ENCODE data around the gene PLB1.
"Not testable (repeated sequence)": the region's sequence is repeated elsewhere in the genome, so short reads cannot be mapped to it uniquely, and the experiment has no call there.

The PLB1 gene

GRCh38 chr2:28465148-28465885, 30.5 kb upstream of the PLB1 start:
- no peak for DNase-seq

- no peak for DNase-seq
Measured at GRCh38 chr2:28469304-28469703, 26.6 kb upstream of the PLB1 start.

GRCh38 chr2:28469947-28470535, 25.8 kb upstream of the PLB1 start:
- DNase-seq: no peak

- DNase-seq: no peak
Measured at GRCh38 chr2:28470759-28471158, 25.1 kb upstream of the PLB1 start.

GRCh38 chr2:28471214-28471613, 24.6 kb upstream of the PLB1 start:
- DNase-seq: no peak

- DNase-seq: no peak
Measured at GRCh38 chr2:28471701-28472236, 24.1 kb upstream of the PLB1 start.

- not testable (repeated sequence) for DNase-seq
Measured at GRCh38 chr2:28472641-28473040, 23.2 kb upstream of the PLB1 start.

GRCh38 chr2:28475088-28475595, 20.7 kb upstream of the PLB1 start:
- DNase-seq: no peak

- DNase-seq: no peak
Measured at GRCh38 chr2:28477087-28477486, 18.8 kb upstream of the PLB1 start.

GRCh38 chr2:28477645-28478044, 18.2 kb upstream of the PLB1 start:
- DNase-seq: no peak

GRCh38 chr2:28480403-28481049, 15.3 kb upstream of the PLB1 start:
- DNase-seq: no peak

- no peak for DNase-seq
Measured at GRCh38 chr2:28481905-28482304, 14.0 kb upstream of the PLB1 start.

GRCh38 chr2:28484835-28485234, 11.0 kb upstream of the PLB1 start:
- DNase-seq: no peak

- no peak for DNase-seq
Measured at GRCh38 chr2:28486526-28486925, 9.3 kb upstream of the PLB1 start.

GRCh38 chr2:28487258-28487657, 8.6 kb upstream of the PLB1 start:
- no peak for DNase-seq

GRCh38 chr2:28488083-28488830, 7.6 kb upstream of the PLB1 start:
- no peak for DNase-seq

GRCh38 chr2:28488858-28489575, 6.8 kb upstream of the PLB1 start:
- DNase-seq: no peak

GRCh38 chr2:28490558-28490957, 5.3 kb upstream of the PLB1 start:
- no peak for DNase-seq

- DNase-seq: no peak
Measured at GRCh38 chr2:28492282-28492681, 3.6 kb upstream of the PLB1 start.

- no peak for DNase-seq
Measured at GRCh38 chr2:28493636-28494035, 2.2 kb upstream of the PLB1 start.

GRCh38 chr2:28496781-28497180, 921 bp downstream of the PLB1 start:
- no peak for DNase-seq

- no peak for DNase-seq
Measured at GRCh38 chr2:28497206-28497605, 1.3 kb downstream of the PLB1 start.
